ENCODE data around the gene ARMC3.

DNA sequence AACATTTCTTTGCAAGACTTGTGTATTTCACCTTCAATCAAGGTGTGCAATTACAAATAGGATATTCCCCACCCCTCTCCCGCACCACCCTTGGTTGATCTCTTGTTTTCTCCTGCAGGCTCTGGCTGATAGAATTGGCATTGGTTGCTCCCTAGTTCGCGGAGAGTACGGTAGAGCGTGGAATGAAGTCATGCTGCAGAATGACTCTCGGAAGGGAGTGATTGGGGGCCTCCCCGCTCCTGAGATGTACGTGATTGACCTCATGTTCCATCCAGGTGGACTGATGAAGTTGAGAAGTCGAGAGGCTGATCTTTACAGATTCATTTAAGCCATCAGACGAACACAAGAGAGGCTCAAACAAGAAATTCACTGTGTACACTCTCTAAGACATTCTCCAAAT, 109.3 kb downstream of the ARMC3 start:
- TF ChIP-seq, protein P1, sequence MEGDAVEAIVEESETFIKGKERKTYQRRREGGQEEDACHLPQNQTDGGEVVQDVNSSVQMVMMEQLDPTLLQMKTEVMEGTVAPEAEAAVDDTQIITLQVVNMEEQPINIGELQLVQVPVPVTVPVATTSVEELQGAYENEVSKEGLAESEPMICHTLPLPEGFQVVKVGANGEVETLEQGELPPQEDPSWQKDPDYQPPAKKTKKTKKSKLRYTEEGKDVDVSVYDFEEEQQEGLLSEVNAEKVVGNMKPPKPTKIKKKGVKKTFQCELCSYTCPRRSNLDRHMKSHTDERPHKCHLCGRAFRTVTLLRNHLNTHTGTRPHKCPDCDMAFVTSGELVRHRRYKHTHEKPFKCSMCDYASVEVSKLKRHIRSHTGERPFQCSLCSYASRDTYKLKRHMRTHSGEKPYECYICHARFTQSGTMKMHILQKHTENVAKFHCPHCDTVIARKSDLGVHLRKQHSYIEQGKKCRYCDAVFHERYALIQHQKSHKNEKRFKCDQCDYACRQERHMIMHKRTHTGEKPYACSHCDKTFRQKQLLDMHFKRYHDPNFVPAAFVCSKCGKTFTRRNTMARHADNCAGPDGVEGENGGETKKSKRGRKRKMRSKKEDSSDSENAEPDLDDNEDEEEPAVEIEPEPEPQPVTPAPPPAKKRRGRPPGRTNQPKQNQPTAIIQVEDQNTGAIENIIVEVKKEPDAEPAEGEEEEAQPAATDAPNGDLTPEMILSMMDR (IDR thresholded peaks at IDR 0.05): no peak
- TF ChIP-seq POLR2A (IDR thresholded peaks at IDR 0.05): no peak

Measured in heart left ventricle (tissue), 13 donors.